Germinal center (tissue), 1 donor: ENCODE results near the gene MALRD1.

Experiments used
- DNase-seq: peaks from one replicate; pipeline ENCODE4 v3.0.0; 2012; ENCODE audit warnings: mixed read lengths, low spot score

MALRD1 gene

DNA sequence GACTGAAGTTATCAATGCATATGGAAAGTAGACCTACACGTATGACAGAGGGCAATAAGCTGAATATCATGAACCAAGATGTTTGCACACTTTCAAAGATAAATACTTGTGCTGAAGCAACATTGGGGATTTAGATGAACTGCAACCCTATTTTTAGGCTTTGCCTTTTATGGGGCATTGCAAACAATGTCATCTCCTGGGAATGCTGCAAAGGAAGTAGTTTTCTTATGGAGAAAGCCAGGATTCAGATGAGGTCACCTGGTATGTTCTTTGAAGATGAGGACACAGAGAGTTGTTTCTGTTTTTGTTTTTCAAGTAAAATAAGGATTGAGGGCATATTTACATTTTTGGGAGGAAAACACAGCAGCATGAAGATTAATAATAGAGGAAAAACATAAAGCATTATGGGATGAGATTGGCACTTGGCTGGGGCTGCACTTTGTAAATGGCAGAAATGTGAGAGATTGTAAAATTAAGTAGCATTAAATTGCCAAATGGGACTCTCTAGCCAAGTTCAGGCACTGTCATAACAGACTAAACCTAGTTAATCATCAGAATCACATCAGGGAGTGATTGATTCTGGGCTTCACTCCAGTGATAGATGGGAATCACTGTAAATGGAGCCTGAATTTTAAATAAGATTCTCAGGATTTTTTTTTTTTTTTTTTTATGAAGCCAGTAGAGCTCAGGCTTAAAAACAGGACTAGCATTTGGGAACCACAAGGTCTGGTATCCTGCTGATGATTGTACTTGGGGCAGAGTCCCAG, 63.1 kb downstream of the MALRD1 start:
- DNase-seq: no peak

DNA sequence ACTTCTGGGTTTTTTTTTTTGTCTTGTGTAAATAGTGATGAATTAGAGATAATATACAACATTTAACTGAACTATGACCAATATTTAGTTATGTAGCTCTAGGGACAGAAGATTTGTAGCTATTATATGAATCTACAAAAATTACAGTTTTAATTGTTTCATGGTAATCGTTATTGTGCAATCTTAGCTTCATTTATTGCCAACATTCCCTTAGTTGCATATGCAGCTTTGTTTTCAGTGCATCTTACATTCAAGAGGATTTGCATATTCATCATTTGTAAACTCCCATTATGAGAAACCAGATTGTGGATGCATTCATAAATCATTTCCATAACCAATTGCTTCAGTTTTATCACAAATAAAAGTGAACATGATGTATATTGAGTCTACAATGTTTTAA, 68.8 kb downstream of the MALRD1 start:
- DNase-seq: no peak

- DNase-seq: no peak
These were observed 70.6 kb downstream of the MALRD1 start for GRCh38 chr10:19119191-19119590.

DNA sequence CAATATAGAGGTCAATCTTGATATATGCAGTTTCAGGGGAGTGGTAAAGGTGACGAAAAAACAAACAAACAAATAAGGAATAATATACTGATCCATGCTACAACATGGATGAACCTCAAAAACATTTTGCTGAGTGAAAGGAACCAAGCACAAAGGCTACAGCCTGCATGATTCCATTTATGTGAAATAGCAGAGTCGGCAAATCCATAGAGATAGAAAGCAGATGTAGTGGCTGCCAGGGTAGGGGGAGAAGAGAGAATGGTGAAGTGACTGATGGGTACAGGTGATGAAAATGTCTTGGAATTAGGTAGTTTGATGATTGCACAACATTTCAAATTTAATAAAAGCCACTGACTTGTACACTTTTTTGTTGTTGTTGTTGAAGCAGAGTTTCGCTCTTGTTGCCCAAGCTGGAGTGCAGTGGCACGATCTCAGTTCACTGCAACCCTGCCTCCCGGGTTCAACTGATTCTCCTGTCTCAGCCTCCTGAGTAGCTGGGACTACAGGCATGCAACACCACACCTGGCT, 71.8 kb downstream of the MALRD1 start:
- no peak for DNase-seq

GRCh38 chr10:19133992-19134391, 85.4 kb downstream of the MALRD1 start:
- no peak for DNase-seq

DNA sequence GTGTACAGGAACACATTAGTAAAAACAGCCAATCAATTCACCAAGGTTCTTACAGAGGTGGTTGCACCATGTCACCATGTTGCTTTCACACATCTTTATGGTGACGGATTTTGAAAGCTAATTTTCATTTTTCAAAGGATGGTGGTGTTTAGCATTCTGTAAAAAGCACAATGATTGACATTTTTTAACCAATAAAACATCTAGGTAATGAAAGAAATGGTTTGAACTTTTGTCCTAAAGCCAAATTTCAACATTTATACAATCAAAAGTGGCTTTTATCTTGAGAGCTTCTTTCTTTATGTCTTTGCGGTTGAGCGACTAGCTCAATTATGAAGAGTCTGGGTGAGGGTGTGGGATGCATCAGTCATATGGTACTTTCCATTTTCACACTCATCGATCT, 94.4 kb downstream of the MALRD1 start:
- DNase-seq: no peak

DNA sequence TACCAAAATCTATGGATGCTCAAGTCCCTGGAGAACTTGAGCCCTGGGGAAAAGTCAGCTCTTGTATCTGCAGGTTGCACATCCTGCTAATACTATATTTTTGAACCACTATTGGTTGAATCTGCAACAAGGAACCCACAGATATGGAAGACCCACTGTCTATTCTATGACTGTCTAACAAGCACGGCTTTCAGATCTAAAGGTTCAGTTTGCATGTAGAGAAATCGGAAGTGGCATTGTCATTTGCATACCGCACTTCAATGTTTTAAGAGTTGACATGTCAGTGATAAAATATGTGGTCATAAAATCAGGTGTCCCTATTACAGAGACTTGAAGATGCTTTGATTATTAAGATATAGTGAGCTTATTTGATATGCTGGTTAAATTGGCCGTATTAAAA, 95.6 kb downstream of the MALRD1 start:
- DNase-seq: no peak

DNA sequence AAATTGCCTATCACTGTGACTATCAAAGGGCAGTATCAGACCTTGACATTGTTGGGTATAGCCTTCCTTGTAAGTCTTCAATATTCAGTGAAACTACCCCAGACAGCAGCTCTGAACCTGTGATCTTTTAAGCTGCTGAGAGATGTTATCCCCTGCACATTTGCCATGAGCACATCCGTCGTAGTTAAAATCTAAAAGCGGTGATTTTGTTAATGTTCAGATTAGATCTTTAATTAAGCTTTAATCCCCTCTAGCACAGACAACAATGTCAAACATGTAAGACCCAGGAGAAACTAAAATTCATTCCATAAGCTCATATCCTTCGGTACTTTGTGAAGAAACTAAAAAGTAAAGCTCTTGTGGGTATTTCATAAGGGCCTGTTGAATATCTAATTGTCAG, 105.8 kb downstream of the MALRD1 start:
- DNase-seq: no peak

GRCh38 chr10:19158358-19158757, 109.8 kb downstream of the MALRD1 start:
- no peak for DNase-seq

DNA sequence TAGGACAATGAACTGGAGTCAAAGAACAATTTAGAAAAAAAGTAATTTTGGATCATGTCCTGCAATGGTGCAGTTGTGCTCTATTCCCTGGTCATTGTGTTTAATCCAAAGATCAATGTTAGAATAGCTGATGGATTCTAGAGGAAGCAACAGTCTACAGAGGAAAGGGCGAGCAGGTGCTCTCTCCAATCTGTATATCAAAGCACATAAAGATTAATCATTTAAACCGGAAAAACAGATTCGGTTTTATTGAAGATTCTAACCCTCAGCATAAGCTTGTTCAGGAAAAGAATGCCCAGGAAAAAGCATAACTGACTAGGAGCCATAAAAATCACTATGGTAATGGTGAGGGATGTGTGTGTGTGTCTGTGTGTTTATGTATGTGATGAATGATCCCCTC, 110.3 kb downstream of the MALRD1 start:
- no peak for DNase-seq

- no peak for DNase-seq
These were observed 115.9 kb downstream of the MALRD1 start for GRCh38 chr10:19164461-19164860.

GRCh38 chr10:19168584-19168983, 120.0 kb downstream of the MALRD1 start:
- no peak for DNase-seq

DNA sequence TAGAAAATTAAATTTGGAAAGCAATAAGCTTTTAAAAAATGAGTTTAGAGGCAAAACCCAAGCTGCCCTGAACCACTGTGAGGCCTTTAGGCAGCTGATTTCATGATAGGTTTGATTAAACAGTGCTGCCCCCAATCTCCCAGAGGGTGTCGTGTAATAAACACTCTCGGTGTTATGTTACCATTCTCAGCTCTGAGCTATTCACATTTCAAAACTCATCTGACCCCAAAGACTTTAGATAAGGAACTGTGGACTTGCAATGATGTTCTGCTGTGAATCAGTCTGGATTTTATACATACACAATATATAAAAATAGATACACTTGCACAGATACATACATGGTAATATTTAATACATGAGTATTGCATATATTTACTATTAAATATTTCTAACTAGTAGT, 120.4 kb downstream of the MALRD1 start:
- DNase-seq: no peak

GRCh38 chr10:19169684-19170083, 121.1 kb downstream of the MALRD1 start:
- DNase-seq: no peak

- DNase-seq: no peak
These were observed 130.1 kb downstream of the MALRD1 start for GRCh38 chr10:19178675-19179074.

DNA sequence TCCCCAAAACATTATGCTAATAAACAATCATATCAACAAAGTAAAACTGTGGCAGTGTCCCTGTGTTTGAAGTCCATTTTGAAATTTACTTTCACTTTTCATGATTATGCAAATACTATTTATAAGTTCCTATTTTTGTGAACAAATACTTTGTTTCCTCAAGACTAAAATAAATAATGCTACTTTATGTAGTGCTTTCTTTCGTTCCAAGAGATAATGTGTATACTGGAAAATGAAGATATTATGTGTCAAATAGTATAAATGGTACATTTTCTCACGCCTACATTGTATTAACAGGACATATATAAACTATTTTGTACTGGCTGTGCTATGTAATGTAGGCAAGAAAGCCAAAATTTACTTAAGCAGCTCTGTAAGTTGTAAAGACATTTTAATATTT, 136.3 kb downstream of the MALRD1 start:
- no peak for DNase-seq

DNA sequence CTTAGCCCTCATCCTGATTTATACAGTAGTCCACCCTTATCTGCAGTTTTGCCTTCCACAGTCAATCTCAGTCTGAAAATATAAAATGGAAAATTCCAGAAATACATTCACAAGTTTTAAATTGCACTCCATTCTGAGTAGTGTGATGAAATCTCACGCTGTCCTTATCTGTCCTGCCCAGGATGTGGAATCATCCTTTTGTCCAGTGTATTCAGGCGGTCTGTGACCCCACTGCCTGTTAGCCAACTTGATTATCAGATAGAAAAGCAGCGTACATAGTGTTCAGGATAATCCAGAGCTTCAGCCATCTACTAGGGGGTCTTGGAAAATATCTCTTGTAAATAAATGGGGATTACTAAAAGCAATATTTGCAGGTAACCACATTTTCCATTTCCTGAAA, 146.3 kb downstream of the MALRD1 start:
- no peak for DNase-seq

- DNase-seq: no peak
These were observed 147.1 kb downstream of the MALRD1 start for GRCh38 chr10:19195698-19196097.

DNA sequence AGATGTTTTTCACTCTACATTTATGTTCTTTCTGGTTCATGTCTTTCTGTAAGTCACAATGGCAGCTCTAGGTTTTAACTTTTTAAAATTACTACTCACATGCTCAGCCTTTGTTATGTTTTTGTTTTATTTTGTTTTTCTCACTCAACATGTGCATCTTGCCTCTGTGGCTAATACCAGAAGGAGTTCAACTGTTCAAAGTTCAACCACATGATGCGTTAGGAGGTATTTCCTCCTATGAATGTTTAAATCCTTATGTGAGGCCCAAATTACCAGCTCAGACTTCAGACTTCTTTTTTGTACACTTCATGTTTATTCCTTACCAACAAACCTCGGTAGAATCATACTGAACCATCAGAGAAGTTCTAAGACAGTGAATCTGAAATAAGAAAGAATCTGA, 151.6 kb downstream of the MALRD1 start:
- DNase-seq: no peak

DNA sequence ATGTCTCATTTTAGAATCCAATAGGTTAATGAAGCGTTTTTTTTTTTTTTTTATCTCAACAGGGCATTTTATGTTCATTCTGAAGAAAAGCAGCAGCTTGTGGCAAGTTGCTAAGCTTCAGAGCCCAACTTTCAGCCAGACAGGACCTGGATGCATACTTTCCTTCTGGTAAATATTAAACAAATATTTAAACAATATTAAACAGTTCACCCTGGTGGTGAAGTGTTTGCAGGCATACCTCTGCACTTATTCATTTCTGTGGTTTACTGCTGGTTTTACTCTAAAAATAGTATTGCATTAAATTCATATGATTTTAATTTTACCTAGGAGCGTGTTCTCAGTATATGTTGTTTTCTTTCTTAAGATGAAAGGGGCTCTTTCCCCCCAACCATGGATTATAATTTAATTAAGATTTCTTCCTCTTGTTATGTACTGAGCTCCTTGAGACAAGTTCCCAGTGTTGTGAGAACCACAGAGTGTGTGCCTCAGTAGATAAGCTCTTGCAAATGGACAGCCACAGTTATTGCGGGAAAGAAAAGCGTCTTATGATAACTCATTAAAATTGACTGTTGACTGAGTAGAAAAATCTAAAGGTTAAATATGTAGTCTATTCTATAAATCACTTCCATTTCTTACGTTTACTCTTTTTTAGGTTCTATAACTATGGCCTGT, 155.8 kb downstream of the MALRD1 start:
- DNase-seq: no peak

- no peak for DNase-seq
These were observed 160.7 kb downstream of the MALRD1 start for GRCh38 chr10:19209319-19209718.

GRCh38 chr10:19212590-19212989, 164.0 kb downstream of the MALRD1 start:
- no peak for DNase-seq

- no peak for DNase-seq
These were observed 172.6 kb downstream of the MALRD1 start for GRCh38 chr10:19221216-19221615.

- DNase-seq: no peak
These were observed 177.4 kb downstream of the MALRD1 start for GRCh38 chr10:19226025-19226424.
